Myometrial cell (primary cell): ENCODE results near the gene CDK5R2. TPM values are rescaled to one million over a fixed set of nuclear protein-coding genes. Genes with fewer than 3 reads are reported as not detected.

ENCODE experiments used
- total RNA-seq: library from RNA; depleted of rRNA; stranded (reverse); fragments of >200 nt; gene quantifications from 2 replicates; pipeline ENCODE4 v1.2.3, GENCODE V29; 2015

CDK5R2 gene
- 0.71 TPM in 1 of 2 replicates, not detected in the other for total RNA-seq

DNA sequence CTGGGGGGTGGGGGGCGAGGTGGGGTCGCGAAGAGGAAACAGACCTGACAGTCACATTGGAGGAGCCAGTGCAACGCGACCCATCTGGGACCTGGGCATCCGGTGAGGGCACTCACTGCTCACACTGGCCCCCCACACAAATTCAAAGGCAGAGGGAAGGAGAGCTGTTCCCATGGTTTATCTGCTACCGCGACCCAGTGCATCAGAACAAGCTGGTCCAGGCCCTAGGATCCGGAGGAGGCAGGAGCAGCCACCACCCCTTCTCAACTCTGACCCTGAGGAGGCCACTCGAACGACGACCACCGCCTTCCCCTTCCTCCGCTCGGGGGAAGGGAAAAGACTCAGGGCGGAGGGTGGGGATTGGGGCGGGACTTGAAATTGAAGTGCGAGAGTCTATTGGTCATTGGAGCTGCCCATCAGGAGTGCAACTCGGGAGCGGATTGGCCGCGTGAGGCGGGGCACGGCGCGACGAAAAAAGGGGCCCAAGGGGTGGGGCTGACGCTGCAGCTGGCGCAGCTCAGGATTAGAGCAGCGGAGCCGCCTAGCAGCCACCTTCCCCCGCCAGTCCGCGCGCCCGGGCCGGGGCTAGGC lies at the start of gene CDK5R2:
Gene CDK5R2, plus strand, starts transcription at position 526 of the 591 bp plus-strand sequence. CDS start 155 bp downstream, outside the sequence.

DNA sequence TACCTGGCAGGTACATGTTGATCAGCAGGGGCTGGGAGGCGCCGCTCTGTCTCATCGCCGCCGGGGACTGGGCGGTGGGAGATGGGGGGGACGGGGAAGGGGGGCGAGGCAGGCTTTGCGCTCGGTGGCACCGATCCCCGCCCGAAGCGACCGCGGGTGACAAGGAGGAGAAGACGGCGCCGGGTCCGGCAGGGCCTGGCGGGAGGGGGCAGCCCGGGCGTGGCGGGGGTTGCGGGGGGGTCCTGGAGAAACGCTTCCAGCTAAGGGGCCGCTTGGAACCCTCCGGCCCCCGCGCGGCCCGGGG lies 25.5 kb downstream of the CDK5R2 start, which contains the start of gene FEV:
Gene FEV, minus strand, starts transcription at position 164 of the 304 bp plus-strand sequence. Its CDS starts 109 bp downstream, at position 55.

DNA sequence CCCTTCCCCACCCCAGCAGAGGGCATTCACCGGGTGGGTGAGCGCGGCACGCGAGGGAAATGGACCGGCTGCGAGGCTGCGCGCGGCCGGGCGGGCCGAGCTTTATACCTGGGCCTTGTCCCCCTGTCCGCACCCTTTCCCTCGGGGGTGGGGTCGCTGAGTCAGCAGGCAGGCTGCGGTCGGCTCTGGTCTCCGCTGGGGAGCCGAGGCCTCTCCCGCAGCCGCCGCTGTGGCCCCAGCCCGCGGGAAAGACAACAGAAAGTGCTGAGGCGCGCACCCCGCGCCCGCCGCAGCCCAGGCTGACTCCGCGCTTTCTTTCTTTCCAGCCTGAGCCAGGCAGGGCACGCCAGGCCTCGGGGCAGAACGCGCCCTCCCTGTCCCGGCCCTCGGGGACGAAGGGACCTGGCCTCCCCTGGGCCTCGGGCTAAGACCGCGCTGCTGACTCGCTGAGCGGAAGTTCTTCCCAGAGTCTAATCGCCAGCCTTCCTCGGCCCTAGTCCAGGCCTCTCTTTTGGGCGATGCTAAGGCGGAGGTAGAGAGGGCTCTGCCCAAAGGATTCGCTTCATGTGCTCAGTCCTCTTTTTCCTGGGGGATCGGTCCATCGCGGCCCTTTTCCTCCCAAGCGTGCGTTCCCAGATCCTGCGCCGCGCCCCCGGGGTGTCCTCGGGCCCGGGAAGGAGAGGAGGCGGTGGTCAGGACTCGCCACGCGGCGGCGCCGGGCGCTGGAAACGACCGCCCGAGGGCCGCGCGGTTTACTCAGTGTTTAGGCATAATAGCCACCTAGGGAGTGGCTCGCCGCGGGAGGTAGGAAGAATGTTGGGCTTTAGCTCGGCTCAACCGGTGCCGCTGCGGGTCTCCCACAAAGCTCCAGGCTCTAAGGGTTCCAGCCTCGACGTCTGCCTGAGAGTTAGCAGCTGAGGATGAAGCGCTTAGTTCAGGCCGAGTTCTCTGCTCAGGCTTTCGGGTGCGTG lies 34.2 kb downstream of the CDK5R2 start, which contains the start of gene CRYBA2:
Gene CRYBA2, minus strand, starts transcription at position 78 of the 971 bp plus-strand sequence. CDS start 246 bp downstream, outside the sequence.

Other genes with a start within 250 kb of the CDK5R2 start
- gene TTLL4, start 248.8 kb upstream of the CDK5R2 start, total RNA-seq, result 6.6 and 9.6 TPM in 2 replicates
- 19.3 and 20.4 TPM in 2 replicates for gene CYP27A1, start 177.5 kb upstream of the CDK5R2 start, total RNA-seq
- gene PRKAG3, start 127.9 kb upstream of the CDK5R2 start, total RNA-seq, result not detected in 2 replicates
- gene WNT6, start 99.9 kb upstream of the CDK5R2 start, total RNA-seq, result not detected in 2 replicates
- gene WNT10A, start 78.8 kb upstream of the CDK5R2 start, total RNA-seq, result not detected in 2 replicates
- not detected in 2 replicates for gene FEV, start 25.5 kb downstream of the CDK5R2 start, total RNA-seq
- gene CRYBA2, start 33.8 kb downstream of the CDK5R2 start, total RNA-seq, result not detected in 2 replicates
- not detected in 2 replicates for gene CFAP65, start 81.8 kb downstream of the CDK5R2 start, total RNA-seq
- gene IHH, start 101.3 kb downstream of the CDK5R2 start, total RNA-seq, result not detected in 2 replicates
- 22.7 and 33.2 TPM in 2 replicates for gene NHEJ1, start 201.1 kb downstream of the CDK5R2 start, total RNA-seq
- gene SLC23A3, start 210.4 kb downstream of the CDK5R2 start, total RNA-seq, result not detected in 2 replicates
- gene CNPPD1, start 217.3 kb downstream of the CDK5R2 start, total RNA-seq, result 32.3 and 39.0 TPM in 2 replicates
- 55.8 and 78.7 TPM in 2 replicates for gene RETREG2, start 218.6 kb downstream of the CDK5R2 start, total RNA-seq
- 30.3 and 42.7 TPM in 2 replicates for gene ZFAND2B, start 247.1 kb downstream of the CDK5R2 start, total RNA-seq